CD1c-positive myeloid dendritic cell (primary cell): ENCODE data around the gene CISD3.

Experiments used
- DNase-seq: peaks from one replicate; pipeline ENCODE4 v3.0.0-alpha.2; 2016; ENCODE audit errors: extremely low spot score

The CISD3 gene

GRCh38 chr17:38743556-38744171, 13.5 kb downstream of the CISD3 start:
- no peak for DNase-seq

- DNase-seq = no peak
These were observed 15.4 kb downstream of the CISD3 start for GRCh38 chr17:38745545-38745944.

- DNase-seq = no peak
These were observed 16.1 kb downstream of the CISD3 start for GRCh38 chr17:38746004-38746848.

GRCh38 chr17:38746849-38747462, 16.8 kb downstream of the CISD3 start:
- DNase-seq = peak; percentile 30

- no peak for DNase-seq
These were observed 17.5 kb downstream of the CISD3 start for GRCh38 chr17:38747463-38748148.

GRCh38 chr17:38748149-38748891, 18.2 kb downstream of the CISD3 start, which contains the start of gene PCGF2:
PCGF2 (minus strand) TSS chr17:38748336; CDS start chr17:38740402, 7,934 bp downstream.
- no peak for DNase-seq

GRCh38 chr17:38748892-38749222, 18.7 kb downstream of the CISD3 start:
- DNase-seq = no peak

GRCh38 chr17:38749223-38750043, 19.3 kb downstream of the CISD3 start:
- peak; percentile 73 for DNase-seq

GRCh38 chr17:38750044-38750311, 19.8 kb downstream of the CISD3 start:
- DNase-seq = no peak

- DNase-seq = no peak
These were observed 20.4 kb downstream of the CISD3 start for GRCh38 chr17:38750312-38751121.

GRCh38 chr17:38751144-38751807, 21.1 kb downstream of the CISD3 start:
- DNase-seq = no peak

- peak; percentile 90 for DNase-seq
These were observed 21.7 kb downstream of the CISD3 start for GRCh38 chr17:38751808-38752307.

GRCh38 chr17:38752308-38753070, 22.3 kb downstream of the CISD3 start, which contains the start of gene PSMB3:
PSMB3 (plus strand) TSS chr17:38752741; CDS start chr17:38752827, 86 bp downstream.
- DNase-seq = peak; percentile 100

GRCh38 chr17:38753071-38753506, 22.9 kb downstream of the CISD3 start:
- DNase-seq = no peak

- no peak for DNase-seq
These were observed 31.5 kb downstream of the CISD3 start for GRCh38 chr17:38761612-38762011.

GRCh38 chr17:38762231-38762630, 32.1 kb downstream of the CISD3 start:
- no peak for DNase-seq

GRCh38 chr17:38766341-38766740, 36.2 kb downstream of the CISD3 start:
- no peak for DNase-seq

- no peak for DNase-seq
These were observed 38.3 kb downstream of the CISD3 start for GRCh38 chr17:38768417-38768816.
